ENCODE data around the gene CD34.

GRCh38 chr1:207909687-207910086, 1.2 kb downstream of the CD34 start:
- TF ChIP-seq CTCF (IDR thresholded peaks at IDR 0.05; ENCODE audit: low read length) (no peak), EZH2 (IDR thresholded peaks at IDR 0.05; ENCODE audit: borderline replicate concordance, low read length) (no peak)
